Measurements from ENCODE around the gene GRIN1.

Gene GRIN1

GRCh38 chr9:137195525-137196220 lies 56.7 kb downstream of the GRIN1 start:
- FAIRE-seq (no peak), DNase-seq (ENCODE audit: insufficient read length, low spot score) (no peak)
- TF ChIP-seq POLR2A (IDR thresholded peaks at IDR 0.05; ENCODE audit: low read depth, low read length) = no peak

- TF ChIP-seq POLR2A (IDR thresholded peaks at IDR 0.05; ENCODE audit: low read depth, low read length) = no peak
- FAIRE-seq (no peak), DNase-seq (ENCODE audit: insufficient read length, low spot score) (no peak)
These were observed 59.3 kb downstream of the GRIN1 start for GRCh38 chr9:137198051-137198901.

GRCh38 chr9:137198902-137199283 lies 59.9 kb downstream of the GRIN1 start:
- TF ChIP-seq POLR2A (IDR thresholded peaks at IDR 0.05; ENCODE audit: low read depth, low read length) = no peak
- no peak for FAIRE-seq
- DNase-seq (ENCODE audit: insufficient read length, low spot score) = no peak

- TF ChIP-seq POLR2A (IDR thresholded peaks at IDR 0.05; ENCODE audit: low read depth, low read length) = no peak
- DNase-seq (ENCODE audit: insufficient read length, low spot score) = no peak
- FAIRE-seq = no peak
These were observed 60.6 kb downstream of the GRIN1 start for GRCh38 chr9:137199411-137200121.

- TF ChIP-seq POLR2A (IDR thresholded peaks at IDR 0.05; ENCODE audit: low read depth, low read length) = peak; percentile 89
- DNase-seq (ENCODE audit: insufficient read length, low spot score) = peak; percentile 100
- FAIRE-seq = peak; percentile 91
These were observed 61.6 kb downstream of the GRIN1 start, which contains the start of gene TPRN for GRCh38 chr9:137200311-137201204. TPRN (minus strand) TSS chr9:137200741; CDS start chr9:137200711, 30 bp downstream.

GRCh38 chr9:137201205-137201868 lies 62.4 kb downstream of the GRIN1 start:
- FAIRE-seq (no peak), DNase-seq (ENCODE audit: insufficient read length, low spot score) (no peak)
- TF ChIP-seq POLR2A (IDR thresholded peaks at IDR 0.05; ENCODE audit: low read depth, low read length) = no peak

GRCh38 chr9:137202966-137203365 lies 64.0 kb downstream of the GRIN1 start:
- DNase-seq (ENCODE audit: insufficient read length, low spot score) (no peak), FAIRE-seq (no peak)

GRCh38 chr9:137204731-137205125 lies 65.8 kb downstream of the GRIN1 start:
- no peak for TF ChIP-seq POLR2A (IDR thresholded peaks at IDR 0.05; ENCODE audit: low read depth, low read length)
- FAIRE-seq (no peak), DNase-seq (ENCODE audit: insufficient read length, low spot score) (no peak)

More at GRCh38 chr9:137202966-137203365, 64.0 kb downstream of the GRIN1 start:
- TF ChIP-seq POLR2A (IDR thresholded peaks at IDR 0.05; ENCODE audit: low read depth, low read length) = no peak

- FAIRE-seq = no peak
- TF ChIP-seq POLR2A (IDR thresholded peaks at IDR 0.05; ENCODE audit: low read depth, low read length) = peak; percentile 87
- peak; percentile 100 for DNase-seq (ENCODE audit: insufficient read length, low spot score)
These were observed 66.4 kb downstream of the GRIN1 start, which contains the start of the genes NDOR1 and TMEM203 for GRCh38 chr9:137205126-137206069. NDOR1 (plus strand) TSS chr9:137205700; CDS start chr9:137205778, 78 bp downstream. TMEM203 (minus strand) TSS chr9:137205648; CDS start chr9:137205414, 234 bp downstream.

GRCh38 chr9:137206602-137207001 lies 67.6 kb downstream of the GRIN1 start:
- DNase-seq (ENCODE audit: insufficient read length, low spot score) (no peak), FAIRE-seq (no peak)
- no peak for TF ChIP-seq POLR2A (IDR thresholded peaks at IDR 0.05; ENCODE audit: low read depth, low read length)

GRCh38 chr9:137211532-137211931 lies 72.6 kb downstream of the GRIN1 start:
- DNase-seq (ENCODE audit: insufficient read length, low spot score) (no peak), FAIRE-seq (no peak)
- no peak for TF ChIP-seq POLR2A (IDR thresholded peaks at IDR 0.05; ENCODE audit: low read depth, low read length)

Measured in H54 (cell line).